Placental pericyte (primary cell): ENCODE data around the gene ZNF883. TPM values are rescaled to one million over a fixed set of nuclear protein-coding genes. Genes with fewer than 3 reads are reported as not detected.

Experiments
- total RNA-seq: library from RNA; depleted of rRNA; stranded (reverse); fragments of >200 nt; gene quantifications from 2 replicates; pipeline ENCODE4 v1.2.3, GENCODE V29; 2012

Gene ZNF883
- total RNA-seq, result under 0.01 and 0.22 TPM in 2 replicates

GRCh38 chr9:113011911-113012381, at the start of gene ZNF883:
ZNF883 (minus strand) TSS chr9:113012192.

DNA sequence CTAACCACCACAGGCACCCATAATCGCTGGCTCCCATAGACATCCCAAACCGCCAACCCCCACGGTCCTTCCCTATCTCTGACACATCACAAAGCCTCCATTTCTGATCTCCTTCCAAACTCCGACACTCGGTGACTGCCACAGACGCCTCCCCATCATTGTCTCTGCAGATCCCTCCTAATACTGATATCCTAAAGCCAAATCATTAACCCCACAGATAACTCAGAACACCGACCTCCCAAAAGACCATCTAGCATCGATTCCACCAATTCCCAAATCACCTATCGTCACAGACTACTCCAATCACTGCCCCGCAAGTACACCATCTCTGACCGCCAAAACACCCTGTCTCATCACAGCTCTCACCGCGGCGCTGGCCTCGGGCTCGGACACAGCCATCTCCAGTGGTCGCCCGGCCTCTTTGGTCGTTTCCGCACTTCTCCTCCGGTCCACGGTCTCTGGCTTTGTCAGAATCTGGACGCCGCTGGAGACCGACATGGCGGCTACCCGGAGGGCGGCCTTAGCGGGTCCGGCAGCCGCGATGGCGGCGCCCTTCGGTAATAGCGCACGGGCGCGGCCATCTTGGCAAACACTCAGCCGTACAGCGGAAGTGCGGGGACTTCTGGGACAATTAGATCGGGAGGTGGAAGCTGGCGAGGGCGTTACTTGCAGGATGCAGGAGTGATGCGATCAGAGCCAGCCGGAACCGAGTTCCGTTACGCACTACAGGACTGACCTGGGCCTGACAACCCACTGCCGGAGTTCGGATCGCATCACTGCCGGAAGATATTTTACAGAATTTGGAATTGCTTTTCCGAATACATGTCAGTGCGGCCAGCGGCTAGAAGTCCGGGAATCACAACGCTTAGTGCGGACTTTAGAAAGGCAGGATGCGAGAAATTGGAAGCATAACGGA, 44.5 kb upstream of the ZNF883 start, which contains the start of gene ZFP37:
TSS of gene ZFP37 (minus strand) at position 534 of the 916 bp plus-strand sequence. CDS start at position 498, 36 bp downstream.

Other genes with a start within 250 kb of the ZNF883 start
- gene SLC46A2, start 121.3 kb downstream of the ZNF883 start, total RNA-seq, result not detected in 2 replicates
- 1.1 and 2.1 TPM in 2 replicates for gene ZFP37, start 44.5 kb upstream of the ZNF883 start, total RNA-seq
- gene SLC31A2, start 138.8 kb upstream of the ZNF883 start, total RNA-seq, result 14.6 and 24.3 TPM in 2 replicates
- gene FKBP15, start 209.1 kb upstream of the ZNF883 start, total RNA-seq, result 25.4 and 35.5 TPM in 2 replicates
- 44.2 and 102 TPM in 2 replicates for gene SLC31A1, start 209.4 kb upstream of the ZNF883 start, total RNA-seq